ENCODE measurements around the gene LPP. TPM values are rescaled to one million over a fixed set of nuclear protein-coding genes. Genes with fewer than 3 reads are reported as not detected.

The LPP gene
- total and polyA plus RNA-seq, 8 donors: 4.9 to 84.4 (median 45.9) TPM

DNA sequence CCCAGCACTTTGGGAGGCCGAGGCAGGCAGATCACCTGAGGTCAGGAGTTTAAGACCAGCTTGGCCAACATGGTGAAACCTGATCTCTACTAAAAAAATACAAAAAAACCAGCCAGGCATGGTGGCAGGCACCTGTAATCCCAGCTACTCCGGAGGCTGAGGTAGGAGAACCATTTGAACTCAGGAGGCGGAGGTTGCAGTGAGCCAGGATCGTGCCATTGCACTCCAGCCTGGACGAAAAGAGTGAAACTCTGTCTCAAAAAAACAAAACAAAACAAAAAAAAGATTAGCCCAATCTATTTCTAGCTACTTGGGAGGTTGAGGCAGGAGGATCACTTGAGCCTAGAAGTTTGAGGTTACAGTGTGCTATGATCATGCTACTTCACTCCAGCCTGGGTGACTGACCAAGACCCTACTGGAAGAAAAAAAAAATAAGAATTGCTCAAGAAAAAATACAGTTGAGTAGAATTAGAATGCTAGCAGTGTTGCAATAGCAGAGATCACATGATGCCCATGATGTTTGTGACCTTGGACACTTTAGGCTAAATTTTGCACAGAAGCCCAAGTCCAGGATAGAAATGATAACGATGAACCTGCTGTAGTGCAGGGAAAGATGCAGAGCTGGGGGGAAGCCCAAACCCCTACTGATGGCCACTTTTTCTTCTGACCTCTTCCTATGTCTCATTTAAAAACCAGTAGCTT, 162.2 kb downstream of the LPP start:
- Histone ChIP-seq H3K27me3 (no peaks in the 10 kb centered on the region), H3K27ac (no peak overlapping the region), H3K4me1 (peaks cover 0 to 6% (median under 1%) of the 10 kb centered on the region in 3 donors), H3K4me3 (no peak overlapping the region), H3K9me3 (no peaks in the 10 kb centered on the region), H3K36me3 (no peaks in the 10 kb centered on the region)
- no peak for FAIRE-seq
- no peak for DNase-seq
- WGBS, 2 donors: 89% methylated on average over 6 of the region's 6 CpGs
- peak in 3 of 4 donors; percentile 37 to 61 (median 45) for ATAC-seq
- TF ChIP-seq, protein P1, sequence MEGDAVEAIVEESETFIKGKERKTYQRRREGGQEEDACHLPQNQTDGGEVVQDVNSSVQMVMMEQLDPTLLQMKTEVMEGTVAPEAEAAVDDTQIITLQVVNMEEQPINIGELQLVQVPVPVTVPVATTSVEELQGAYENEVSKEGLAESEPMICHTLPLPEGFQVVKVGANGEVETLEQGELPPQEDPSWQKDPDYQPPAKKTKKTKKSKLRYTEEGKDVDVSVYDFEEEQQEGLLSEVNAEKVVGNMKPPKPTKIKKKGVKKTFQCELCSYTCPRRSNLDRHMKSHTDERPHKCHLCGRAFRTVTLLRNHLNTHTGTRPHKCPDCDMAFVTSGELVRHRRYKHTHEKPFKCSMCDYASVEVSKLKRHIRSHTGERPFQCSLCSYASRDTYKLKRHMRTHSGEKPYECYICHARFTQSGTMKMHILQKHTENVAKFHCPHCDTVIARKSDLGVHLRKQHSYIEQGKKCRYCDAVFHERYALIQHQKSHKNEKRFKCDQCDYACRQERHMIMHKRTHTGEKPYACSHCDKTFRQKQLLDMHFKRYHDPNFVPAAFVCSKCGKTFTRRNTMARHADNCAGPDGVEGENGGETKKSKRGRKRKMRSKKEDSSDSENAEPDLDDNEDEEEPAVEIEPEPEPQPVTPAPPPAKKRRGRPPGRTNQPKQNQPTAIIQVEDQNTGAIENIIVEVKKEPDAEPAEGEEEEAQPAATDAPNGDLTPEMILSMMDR (IDR thresholded peaks at IDR 0.05): no peak
- intact Hi-C loops (cut with DNase I): no loop called here

DNA sequence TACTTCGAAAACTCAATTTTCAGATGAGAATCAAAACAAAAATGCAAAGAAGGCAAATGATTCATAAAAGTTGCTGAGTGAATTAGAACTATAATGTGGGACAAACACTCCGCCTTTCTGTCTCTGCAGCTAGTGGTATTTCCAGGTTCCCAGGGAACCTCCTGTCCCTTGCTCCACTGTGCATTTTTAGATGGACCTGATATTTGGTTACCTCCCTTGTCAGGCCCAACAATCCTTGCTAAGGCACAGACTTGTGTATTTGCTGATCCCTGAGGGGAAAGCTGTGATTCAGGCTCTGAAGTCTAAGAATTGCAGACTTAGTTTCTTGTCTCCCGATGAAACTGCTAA, 162.7 kb downstream of the LPP start:
- H3K9me3 ChIP-seq: no peaks in the 10 kb centered on the region
- intact Hi-C loops (cut with DNase I): no loop called here
- ATAC-seq (peak in 2 of 4 donors; percentile 16 to 22), DNase-seq (no peak), FAIRE-seq (no peak)
- H3K27ac ChIP-seq: no peak overlapping the region
- H3K4me3 ChIP-seq: no peak overlapping the region
- H3K4me1 ChIP-seq: peaks cover 0 to 6% (median 4%) of the 10 kb centered on the region in 3 donors
- 93 to 95% methylated on average over 3 of the region's 3 CpGs for WGBS, 2 donors
- no peaks in the 10 kb centered on the region for H3K27me3 ChIP-seq
- H3K36me3 ChIP-seq: no peaks in the 10 kb centered on the region
- TF ChIP-seq, protein P1 (IDR thresholded peaks at IDR 0.05): no peak

DNA sequence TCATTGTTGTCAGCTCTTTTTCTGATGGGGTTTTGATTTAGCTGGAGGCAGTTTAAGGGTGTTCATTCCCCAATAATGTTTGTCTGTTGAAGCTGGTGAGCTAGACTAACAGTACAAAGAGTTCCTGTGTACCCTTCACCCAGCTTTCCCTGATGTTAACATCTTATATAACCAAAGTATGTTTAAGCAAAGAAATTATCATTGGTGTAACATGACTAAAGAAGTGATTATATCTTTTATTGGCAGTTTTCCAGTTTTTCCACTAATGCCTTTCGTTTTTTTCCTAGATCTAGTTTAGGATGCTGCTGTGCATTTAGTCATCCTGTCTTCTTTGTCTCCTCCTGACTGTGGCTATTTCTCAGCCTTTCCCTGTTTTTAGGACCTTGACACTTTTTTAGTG, 165.6 kb downstream of the LPP start:
- 14 to 20% methylated on average over 1 of the region's 1 CpG for WGBS, 2 donors
- H3K27ac ChIP-seq: no peak overlapping the region
- FAIRE-seq: no peak
- H3K9me3 ChIP-seq: no peaks in the 10 kb centered on the region
- peaks cover 4 to 16% (median 6%) of the 10 kb centered on the region in 3 donors for H3K4me1 ChIP-seq
- no peak for DNase-seq
- H3K4me3 ChIP-seq: no peak overlapping the region
- TF ChIP-seq, protein P1 (IDR thresholded peaks at IDR 0.05): no peak
- ATAC-seq: no peak
- H3K27me3 ChIP-seq: no peaks in the 10 kb centered on the region
- intact Hi-C loops (cut with DNase I): no loop called here
- no peaks in the 10 kb centered on the region for H3K36me3 ChIP-seq

DNA sequence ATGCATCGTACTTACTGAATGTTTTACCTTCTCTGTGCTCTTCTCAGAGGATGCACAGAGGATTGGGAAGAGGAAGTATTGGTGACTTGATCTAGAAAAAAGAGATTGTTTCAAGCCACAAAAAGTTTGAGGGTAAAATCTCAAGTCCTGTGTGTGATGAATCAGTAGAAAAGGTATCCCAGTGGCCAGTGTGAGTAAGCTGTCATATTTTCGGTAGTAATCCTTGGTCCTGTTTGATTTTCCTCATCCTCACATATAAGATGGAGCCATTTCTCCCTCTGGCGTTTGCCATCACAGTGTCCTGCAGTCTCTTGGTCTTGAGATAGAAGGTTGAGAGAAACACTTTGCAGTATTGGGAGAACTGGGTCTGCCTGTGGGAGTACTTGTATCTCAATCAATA, 166.8 kb downstream of the LPP start:
- Histone ChIP-seq H3K4me3 (no peak overlapping the region), H3K27ac (no peak overlapping the region), H3K36me3 (no peaks in the 10 kb centered on the region), H3K4me1 (peaks cover 4 to 16% (median 6%) of the 10 kb centered on the region in 3 donors), H3K9me3 (no peaks in the 10 kb centered on the region), H3K27me3 (no peaks in the 10 kb centered on the region)
- ATAC-seq (no peak), FAIRE-seq (no peak), DNase-seq (no peak)
- TF ChIP-seq, protein P1 (IDR thresholded peaks at IDR 0.05): no peak
- WGBS, 2 donors: 94 to 96% methylated on average over 3 of the region's 3 CpGs
- intact Hi-C loops (cut with DNase I): no loop called here

GRCh38 chr3:188321258-188321657, 167.3 kb downstream of the LPP start:
- Histone ChIP-seq H3K4me3 (no peak overlapping the region), H3K27ac (no peak overlapping the region), H3K36me3 (no peaks in the 10 kb centered on the region), H3K9me3 (no peaks in the 10 kb centered on the region), H3K27me3 (no peaks in the 10 kb centered on the region), H3K4me1 (peaks cover 4 to 16% (median 6%) of the 10 kb centered on the region in 3 donors)
- TF ChIP-seq, protein P1 (IDR thresholded peaks at IDR 0.05): no peak
- intact Hi-C loops (cut with DNase I): no loop called here
- FAIRE-seq: no peak
- ATAC-seq: no peak
- DNase-seq: no peak
